WI38 (cell line): ENCODE data around the gene TTLL7.
"Not testable (repeated sequence)": the region's sequence is repeated elsewhere in the genome, so short reads cannot be mapped to it uniquely, and the experiment has no call there.

Experiments
- H3K4me3 ChIP-seq: 2 replicates; pipeline ENCODE4 v1.5.1; 2011; ENCODE audit warnings: low read depth, mild to moderate bottlenecking, control low read depth, low read length
- TF ChIP-seq, protein P1 (sequence below): IDR thresholded peaks from 2 replicates; pipeline ENCODE4 v1.5.1; 2012; ENCODE audit warnings: low read depth, mild to moderate bottlenecking, control low read depth, low read length

Gene TTLL7

DNA sequence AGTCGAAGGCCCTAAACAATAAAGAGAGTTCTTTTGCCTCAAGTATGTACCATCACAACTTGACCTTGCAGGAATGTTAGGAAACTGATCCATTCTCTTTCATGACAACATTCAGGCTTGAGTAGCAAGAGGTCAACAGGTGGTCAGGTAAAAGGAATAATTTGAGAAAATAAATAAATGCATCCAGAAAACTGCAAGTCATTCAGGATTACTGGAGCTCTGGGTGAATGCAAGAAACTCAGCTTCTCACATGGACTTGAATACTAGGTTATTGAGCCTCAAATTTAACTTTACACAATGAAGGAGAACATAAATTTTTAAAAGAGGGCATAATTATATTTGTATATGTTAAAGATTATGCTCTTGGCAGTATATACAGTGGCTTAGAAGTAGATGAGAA lies 76.5 kb downstream of the TTLL7 start:
- TF ChIP-seq, protein P1, sequence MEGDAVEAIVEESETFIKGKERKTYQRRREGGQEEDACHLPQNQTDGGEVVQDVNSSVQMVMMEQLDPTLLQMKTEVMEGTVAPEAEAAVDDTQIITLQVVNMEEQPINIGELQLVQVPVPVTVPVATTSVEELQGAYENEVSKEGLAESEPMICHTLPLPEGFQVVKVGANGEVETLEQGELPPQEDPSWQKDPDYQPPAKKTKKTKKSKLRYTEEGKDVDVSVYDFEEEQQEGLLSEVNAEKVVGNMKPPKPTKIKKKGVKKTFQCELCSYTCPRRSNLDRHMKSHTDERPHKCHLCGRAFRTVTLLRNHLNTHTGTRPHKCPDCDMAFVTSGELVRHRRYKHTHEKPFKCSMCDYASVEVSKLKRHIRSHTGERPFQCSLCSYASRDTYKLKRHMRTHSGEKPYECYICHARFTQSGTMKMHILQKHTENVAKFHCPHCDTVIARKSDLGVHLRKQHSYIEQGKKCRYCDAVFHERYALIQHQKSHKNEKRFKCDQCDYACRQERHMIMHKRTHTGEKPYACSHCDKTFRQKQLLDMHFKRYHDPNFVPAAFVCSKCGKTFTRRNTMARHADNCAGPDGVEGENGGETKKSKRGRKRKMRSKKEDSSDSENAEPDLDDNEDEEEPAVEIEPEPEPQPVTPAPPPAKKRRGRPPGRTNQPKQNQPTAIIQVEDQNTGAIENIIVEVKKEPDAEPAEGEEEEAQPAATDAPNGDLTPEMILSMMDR, result no peak

DNA sequence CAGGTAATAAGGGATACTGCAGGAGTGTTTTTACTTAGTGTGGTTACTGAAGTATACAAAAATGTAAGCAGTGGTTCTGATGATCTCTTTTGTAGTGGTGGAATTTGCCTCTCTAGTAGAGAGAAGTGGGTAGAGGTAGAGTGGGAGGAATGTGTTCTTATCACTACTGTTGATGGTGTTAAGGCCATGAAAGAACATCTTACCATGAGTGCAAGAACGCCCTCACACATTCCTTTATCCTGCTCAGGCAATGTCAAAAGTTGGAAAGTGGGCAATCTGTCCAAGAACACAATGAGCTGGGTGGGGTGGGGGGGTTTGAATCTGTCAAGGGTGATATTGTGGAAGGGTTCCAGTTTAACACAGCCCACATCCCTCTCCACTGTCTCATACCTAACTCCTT lies 78.6 kb downstream of the TTLL7 start:
- H3K4me3 ChIP-seq, result no peak overlapping the region
- TF ChIP-seq, protein P1, result no peak

More for the DNA sequence above, 76.5 kb downstream of the TTLL7 start:
- no peak overlapping the region for H3K4me3 ChIP-seq

- no peak overlapping the region for H3K4me3 ChIP-seq
- TF ChIP-seq, protein P1, result no peak
Observed at GRCh38 chr1:83919872-83920271, 79.1 kb downstream of the TTLL7 start.

DNA sequence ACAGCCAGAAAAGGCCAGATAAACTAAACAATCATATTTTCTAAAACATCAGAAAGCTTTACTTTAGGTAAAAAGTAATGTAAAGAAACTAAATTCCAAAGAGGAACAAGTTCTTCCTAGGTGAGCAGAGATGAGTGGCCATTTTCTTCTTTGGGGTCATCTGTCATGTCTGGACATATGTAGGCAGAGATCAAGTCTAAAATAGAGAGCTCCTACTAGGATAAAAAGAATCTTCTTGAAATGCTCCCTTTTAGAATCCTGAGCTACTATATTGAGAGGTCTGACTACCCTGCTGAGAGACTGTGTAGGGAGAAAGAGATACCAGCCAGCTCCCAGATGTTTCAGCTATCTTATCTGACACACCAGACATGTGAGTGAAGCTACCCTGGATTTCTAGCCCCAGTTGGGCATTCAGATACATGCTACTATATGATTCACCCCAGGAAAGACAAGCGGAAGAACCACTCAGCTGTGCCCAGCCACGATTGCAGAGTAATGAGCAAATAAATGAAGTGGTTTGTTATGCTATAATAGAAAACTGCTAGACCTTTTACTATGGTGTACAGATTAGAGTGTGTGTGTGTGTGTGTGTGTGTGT lies 80.1 kb downstream of the TTLL7 start:
- H3K4me3 ChIP-seq, result no peak overlapping the region
- TF ChIP-seq, protein P1, result no peak

DNA sequence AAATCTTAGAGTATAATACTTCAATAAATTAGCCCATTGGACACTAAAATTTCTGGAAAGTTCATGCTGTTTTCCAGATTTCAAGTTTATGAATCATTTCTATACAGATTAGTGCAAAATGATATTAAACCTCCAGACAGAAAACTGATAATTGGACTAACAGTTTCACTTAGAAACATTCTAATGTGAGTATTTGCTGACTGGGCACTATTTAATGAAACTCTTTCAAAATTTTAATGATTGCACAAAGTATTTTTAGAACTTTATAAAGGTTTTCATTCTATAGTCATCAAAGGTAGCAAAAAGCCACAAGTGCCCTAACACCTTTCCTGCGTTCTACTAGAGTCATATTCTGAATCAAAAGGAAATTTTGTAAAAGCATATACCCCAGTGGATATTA lies 81.0 kb downstream of the TTLL7 start:
- H3K4me3 ChIP-seq, result no peak overlapping the region
- TF ChIP-seq, protein P1, result no peak

- not testable (repeated sequence) for H3K4me3 ChIP-seq
Observed at GRCh38 chr1:83916094-83916493, 82.8 kb downstream of the TTLL7 start.

GRCh38 chr1:83912876-83913275 lies 86.1 kb downstream of the TTLL7 start:
- TF ChIP-seq, protein P1, result no peak
- H3K4me3 ChIP-seq, result no peak overlapping the region

DNA sequence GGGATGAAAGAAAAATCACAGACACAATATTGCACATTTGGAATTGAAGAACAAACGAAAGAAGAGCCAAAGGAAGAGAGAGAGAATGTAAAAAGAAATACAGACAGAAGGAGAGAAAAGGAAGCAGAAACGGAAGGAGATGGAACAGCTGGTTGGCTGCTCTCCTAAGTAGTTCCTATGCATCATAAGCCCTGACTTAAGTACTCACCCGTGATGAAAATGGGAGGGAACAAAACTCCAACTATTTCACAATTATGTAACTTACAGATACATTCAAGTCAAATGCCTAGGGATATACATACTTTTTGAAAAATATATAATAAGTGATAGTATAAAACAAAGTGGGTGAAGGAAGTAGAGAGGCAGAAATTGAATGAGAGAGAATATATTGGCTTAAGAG lies 88.5 kb downstream of the TTLL7 start:
- H3K4me3 ChIP-seq, result no peak overlapping the region
- TF ChIP-seq, protein P1, result no peak
